ENCODE measurements around the gene FMO5.

FMO5 gene

GRCh38 chr1:147238053-147238902 lies 13.1 kb upstream of the FMO5 start:
- DNase-seq (ENCODE audit: low read depth in 1 of 2, low spot score in 1 of 2), result no peak
- Histone ChIP-seq H3K27me3 (ENCODE audit: insufficient read depth, poor library complexity, severe bottlenecking) (no peaks in the 10 kb centered on the region), H3K27ac (replicated peaks) (no peak overlapping the region), H3K4me3 (replicated peaks; ENCODE audit: insufficient read depth, low read length) (no peak overlapping the region)
- TF ChIP-seq POLR2AphosphoS5 (IDR thresholded peaks at IDR 0.05; ENCODE audit: low read depth), result no peak
- TF ChIP-seq, protein P1, sequence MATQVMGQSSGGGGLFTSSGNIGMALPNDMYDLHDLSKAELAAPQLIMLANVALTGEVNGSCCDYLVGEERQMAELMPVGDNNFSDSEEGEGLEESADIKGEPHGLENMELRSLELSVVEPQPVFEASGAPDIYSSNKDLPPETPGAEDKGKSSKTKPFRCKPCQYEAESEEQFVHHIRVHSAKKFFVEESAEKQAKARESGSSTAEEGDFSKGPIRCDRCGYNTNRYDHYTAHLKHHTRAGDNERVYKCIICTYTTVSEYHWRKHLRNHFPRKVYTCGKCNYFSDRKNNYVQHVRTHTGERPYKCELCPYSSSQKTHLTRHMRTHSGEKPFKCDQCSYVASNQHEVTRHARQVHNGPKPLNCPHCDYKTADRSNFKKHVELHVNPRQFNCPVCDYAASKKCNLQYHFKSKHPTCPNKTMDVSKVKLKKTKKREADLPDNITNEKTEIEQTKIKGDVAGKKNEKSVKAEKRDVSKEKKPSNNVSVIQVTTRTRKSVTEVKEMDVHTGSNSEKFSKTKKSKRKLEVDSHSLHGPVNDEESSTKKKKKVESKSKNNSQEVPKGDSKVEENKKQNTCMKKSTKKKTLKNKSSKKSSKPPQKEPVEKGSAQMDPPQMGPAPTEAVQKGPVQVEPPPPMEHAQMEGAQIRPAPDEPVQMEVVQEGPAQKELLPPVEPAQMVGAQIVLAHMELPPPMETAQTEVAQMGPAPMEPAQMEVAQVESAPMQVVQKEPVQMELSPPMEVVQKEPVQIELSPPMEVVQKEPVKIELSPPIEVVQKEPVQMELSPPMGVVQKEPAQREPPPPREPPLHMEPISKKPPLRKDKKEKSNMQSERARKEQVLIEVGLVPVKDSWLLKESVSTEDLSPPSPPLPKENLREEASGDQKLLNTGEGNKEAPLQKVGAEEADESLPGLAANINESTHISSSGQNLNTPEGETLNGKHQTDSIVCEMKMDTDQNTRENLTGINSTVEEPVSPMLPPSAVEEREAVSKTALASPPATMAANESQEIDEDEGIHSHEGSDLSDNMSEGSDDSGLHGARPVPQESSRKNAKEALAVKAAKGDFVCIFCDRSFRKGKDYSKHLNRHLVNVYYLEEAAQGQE (IDR thresholded peaks at IDR 0.05; ENCODE audit: insufficient replicate concordance, low read depth), result no peak
- no peak for TF ChIP-seq GABPA (IDR thresholded peaks at IDR 0.05; ENCODE audit: low read depth)
- no peak for TF ChIP-seq SPI1 (IDR thresholded peaks at IDR 0.05; ENCODE audit: borderline replicate concordance, low read depth)
- TF ChIP-seq CTCF (IDR thresholded peaks at IDR 0.05; ENCODE audit: insufficient read depth, low read length), result no peak

- Histone ChIP-seq H3K27ac (replicated peaks) (no peak overlapping the region), H3K4me3 (replicated peaks; ENCODE audit: insufficient read depth, low read length) (no peak overlapping the region)
- no peak for DNase-seq (ENCODE audit: low read depth in 1 of 2, low spot score in 1 of 2)
Measured at GRCh38 chr1:147236959-147237791, 12.0 kb upstream of the FMO5 start.

More at GRCh38 chr1:147236959-147237791, 12.0 kb upstream of the FMO5 start:
- TF ChIP-seq, protein P1 (IDR thresholded peaks at IDR 0.05; ENCODE audit: insufficient replicate concordance, low read depth), result no peak
- TF ChIP-seq SPI1 (IDR thresholded peaks at IDR 0.05; ENCODE audit: borderline replicate concordance, low read depth) (no peak), POLR2AphosphoS5 (IDR thresholded peaks at IDR 0.05; ENCODE audit: low read depth) (no peak), CTCF (IDR thresholded peaks at IDR 0.05; ENCODE audit: insufficient read depth, low read length) (no peak), GABPA (IDR thresholded peaks at IDR 0.05; ENCODE audit: low read depth) (no peak)
- no peaks in the 10 kb centered on the region for H3K27me3 ChIP-seq (ENCODE audit: insufficient read depth, poor library complexity, severe bottlenecking)
